HG03457 (cell line): ENCODE results near the gene GJB2.
A peak's percentile ranks its signal among the peaks of the same experiment; 100 is the strongest.

Experiments
- ATAC-seq: cut with Tn5 transposase; IDR thresholded peaks from one replicate; pipeline ENCODE4 v1.9.1; 2021; ENCODE audit warnings: moderate number of reproducible peaks; ENCODE audit not compliant: unreplicated experiment

The GJB2 gene

GRCh38 chr13:20192836-20193161 is at the start of gene GJB2:
GJB2 (minus strand) TSS chr13:20192938; CDS start chr13:20189581, 3,357 bp downstream.
- no peak for ATAC-seq

DNA sequence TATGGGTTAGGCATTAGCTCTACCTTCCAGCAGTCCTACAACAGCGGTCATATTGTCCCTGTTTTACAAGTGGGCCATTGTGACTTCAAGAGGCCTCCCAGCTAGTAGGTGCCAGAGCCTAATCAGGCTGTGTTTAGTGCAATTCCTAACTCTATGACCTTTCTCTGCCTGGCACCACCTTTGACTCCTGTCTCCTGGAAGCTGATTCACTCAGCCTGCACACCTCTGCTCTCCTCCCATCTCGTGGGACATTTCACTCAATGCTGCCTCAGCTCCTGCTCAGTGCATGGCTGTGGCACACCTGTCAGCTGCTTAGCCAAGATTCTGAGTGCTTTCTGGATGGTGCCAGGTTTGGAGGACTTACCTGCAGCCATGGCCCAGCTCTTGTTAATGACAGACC is 48.9 kb upstream of the GJB2 start:
- no peak for ATAC-seq

- ATAC-seq: no peak
Measured at GRCh38 chr13:20239748-20240147, 47.0 kb upstream of the GJB2 start.

DNA sequence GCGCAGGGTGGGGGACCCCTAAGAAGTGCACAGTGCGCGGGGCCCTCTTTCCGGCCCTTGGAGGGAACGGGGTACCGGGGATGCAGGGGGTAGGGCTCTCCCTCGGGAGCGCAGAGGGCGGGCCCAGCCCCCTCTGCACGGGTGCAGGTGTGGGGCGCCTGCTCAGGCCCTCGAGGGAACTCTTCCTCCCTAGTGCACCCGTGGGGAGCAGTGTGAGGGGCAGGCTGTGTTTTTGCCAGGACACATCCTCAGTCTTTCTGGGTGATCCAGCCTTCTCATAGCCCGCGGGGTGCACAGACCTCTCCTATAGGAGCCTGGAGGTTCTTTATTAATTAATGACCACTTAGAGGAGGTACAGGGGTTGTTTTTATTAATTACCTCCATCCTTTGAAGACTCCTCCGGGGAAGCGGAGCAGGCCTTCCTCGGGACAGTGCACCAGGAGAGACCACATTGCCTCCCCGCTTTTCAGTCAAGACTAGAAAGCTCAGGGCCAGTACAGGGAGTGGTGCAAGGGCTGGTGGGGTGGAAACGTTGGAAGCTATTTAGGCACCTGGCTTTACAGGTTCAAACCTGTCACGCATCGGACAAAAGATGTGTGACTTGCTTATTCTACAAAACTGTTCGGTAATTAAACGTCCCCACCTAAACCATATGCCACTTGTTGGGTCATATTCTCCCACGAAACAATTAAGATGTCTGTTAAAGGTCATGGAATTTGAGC is 40.0 kb upstream of the GJB2 start:
- no peak for ATAC-seq

- ATAC-seq: no peak
Measured at GRCh38 chr13:20231839-20232555, 39.3 kb upstream of the GJB2 start, which contains the start of gene GJB6. GJB6 (minus strand) TSS chr13:20232319; CDS start chr13:20223480, 8,839 bp downstream.

DNA sequence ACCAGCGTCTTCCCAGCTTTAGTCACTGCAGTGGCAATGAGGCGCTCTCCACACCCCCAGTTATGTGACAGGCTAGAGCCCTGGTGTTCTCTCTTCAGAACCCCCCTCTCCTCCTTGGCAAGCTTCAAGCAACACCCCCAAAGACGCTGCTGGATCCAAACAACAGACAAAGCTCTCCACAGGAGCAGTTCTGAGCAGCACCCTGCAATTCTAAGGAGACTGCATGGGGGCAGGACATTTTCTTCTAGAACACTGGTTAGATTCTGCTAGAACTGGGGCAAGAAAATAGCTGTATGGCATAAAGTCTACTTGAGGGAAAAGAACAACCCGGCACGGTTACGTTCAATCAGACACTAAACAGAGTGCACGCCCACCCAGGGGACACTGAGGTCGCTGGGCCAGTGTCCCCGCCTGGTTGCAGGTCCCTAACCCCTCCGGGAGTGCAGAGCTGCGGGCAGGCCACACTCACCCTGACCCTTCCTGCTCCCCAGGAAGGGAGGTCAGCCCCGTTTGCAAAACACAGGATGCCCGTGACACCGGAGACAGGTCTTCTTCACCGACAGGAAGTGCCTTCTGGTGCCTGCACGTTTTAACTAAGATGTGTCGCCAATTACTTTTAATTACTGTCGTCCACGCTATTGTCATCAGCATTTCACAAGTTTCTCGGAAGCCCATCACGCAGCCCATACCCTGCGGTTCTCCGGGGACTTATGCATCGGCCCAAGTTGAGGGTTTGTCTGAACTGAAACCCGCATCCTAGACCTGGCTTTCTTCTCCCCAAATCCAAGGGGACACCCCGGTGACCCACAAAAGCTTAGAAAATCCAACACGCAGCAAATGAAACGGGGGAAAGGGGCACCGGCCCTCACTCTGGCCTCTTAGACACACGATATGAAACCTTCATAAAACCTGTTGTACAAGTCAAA is 38.4 kb upstream of the GJB2 start:
- ATAC-seq: no peak

DNA sequence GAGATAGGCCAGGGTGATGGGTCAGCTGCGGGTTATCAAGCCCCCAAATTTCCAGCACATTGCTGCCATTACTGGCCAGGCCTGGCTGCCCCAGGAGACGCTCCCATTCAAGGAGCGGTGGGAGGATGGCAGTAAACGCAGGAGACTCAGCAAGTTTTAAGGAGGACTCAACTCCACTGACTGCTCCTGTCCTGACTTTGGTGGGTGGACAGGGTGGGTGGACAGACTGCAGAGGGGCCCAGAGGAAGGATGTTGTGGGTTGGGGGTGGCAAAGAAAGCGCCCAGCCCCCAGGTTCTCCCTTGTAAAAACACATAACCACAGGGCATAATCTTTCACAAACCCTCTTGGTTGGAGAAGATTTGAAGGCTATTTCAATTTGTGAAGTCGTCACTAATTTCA is 35.0 kb upstream of the GJB2 start:
- ATAC-seq: no peak

- no peak for ATAC-seq
Measured at GRCh38 chr13:20227288-20227687, 34.5 kb upstream of the GJB2 start.

GRCh38 chr13:20222553-20222952 is 29.8 kb upstream of the GJB2 start:
- no peak for ATAC-seq

DNA sequence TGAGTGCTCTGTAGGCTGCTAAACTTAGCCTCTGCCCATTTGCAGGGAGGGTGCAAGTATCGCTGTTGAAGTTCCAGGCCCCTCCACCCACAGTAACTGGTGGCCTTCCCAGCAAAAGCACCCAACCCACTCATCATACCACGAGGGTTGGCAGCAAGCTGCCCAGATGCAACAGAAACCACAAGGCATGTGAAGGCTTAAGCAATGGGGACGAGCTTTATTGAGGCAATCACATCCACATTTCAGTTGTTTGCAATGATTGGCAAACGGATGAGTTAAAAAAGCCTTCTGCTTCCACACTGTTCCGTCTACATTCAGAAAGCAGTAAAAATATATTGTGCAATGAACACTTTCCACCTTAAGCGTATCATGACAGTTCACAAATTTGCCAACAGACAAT is 29.0 kb upstream of the GJB2 start:
- no peak for ATAC-seq

- ATAC-seq: peak; percentile 86
Measured at GRCh38 chr13:20219577-20219976, 26.8 kb upstream of the GJB2 start.

- no peak for ATAC-seq
Measured at GRCh38 chr13:20217168-20217567, 24.4 kb upstream of the GJB2 start.

DNA sequence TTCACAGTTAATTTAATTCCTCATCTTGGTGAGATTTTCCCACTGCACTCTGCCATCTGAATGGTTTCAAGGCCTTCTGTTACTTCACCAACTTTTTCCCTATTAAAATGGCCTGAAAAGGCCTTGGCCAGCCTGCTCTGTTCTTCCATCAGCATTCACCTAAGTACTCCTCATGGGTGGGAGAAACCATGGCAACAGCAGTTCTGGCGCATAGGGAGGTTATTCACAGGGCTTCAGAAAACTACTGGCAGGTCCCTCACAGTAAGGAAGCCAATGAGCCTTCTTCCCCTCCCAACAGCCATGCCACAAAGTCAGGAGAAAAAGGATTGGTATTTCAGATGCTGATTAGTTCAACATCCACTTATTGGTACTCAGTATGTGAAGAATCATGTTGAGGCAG is 17.2 kb upstream of the GJB2 start:
- no peak for ATAC-seq

DNA sequence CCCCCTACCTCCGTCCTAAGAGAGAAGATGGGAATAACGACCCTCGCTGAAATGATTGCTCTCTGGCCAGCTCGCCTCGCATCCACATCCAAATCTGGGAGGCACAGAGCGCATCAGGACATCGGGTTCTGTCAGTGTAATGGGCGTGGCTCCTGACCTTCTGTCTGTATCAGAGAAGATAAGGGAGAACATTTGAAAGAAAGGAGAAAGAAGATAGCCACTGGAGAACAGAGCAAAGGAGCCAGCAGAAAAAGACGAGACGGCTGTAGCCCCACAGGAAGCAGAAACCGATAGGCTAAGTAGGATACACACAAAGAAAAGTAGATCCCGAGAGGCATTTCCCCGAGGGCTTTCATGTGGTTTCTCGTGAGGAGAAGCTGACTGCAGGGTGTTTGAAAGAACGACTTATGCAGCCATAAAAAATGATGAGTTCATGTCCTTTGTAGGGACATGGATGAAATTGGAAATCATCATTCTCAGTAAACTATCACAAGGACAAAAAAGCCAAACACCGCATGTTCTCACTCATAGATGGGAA is 14.0 kb upstream of the GJB2 start:
- ATAC-seq: no peak

DNA sequence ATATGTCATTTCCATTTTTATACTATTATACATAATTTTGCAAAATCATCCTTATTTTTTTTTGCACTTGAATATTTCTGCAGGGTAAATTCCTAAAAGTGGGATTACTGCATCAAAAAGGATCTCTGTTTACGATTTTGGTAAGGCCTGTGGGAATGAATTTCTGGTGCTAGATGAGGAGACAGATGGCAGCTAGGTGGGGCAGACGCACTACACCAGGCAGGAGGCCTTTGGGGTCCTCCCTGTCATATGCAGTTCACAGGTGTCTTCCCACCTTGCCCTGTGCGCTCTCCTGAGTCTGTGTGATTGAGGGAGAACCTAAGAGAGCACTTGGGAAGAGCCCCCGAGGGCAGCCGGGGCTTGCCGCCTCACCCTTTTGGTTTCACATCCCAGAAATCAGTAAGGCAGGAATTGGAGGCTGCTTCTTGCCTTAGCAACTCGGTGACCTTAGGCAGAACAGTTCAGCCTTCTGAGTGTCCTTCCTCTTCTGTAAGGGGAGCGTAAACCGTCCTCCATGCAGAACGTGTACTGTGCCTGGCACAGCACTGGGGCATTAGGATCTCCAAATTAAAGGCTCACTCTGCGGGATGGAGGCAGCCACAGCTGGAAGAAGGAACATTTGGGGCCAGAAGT is 13.4 kb upstream of the GJB2 start:
- ATAC-seq: no peak

GRCh38 chr13:20198781-20199180 is 6.0 kb upstream of the GJB2 start:
- no peak for ATAC-seq

DNA sequence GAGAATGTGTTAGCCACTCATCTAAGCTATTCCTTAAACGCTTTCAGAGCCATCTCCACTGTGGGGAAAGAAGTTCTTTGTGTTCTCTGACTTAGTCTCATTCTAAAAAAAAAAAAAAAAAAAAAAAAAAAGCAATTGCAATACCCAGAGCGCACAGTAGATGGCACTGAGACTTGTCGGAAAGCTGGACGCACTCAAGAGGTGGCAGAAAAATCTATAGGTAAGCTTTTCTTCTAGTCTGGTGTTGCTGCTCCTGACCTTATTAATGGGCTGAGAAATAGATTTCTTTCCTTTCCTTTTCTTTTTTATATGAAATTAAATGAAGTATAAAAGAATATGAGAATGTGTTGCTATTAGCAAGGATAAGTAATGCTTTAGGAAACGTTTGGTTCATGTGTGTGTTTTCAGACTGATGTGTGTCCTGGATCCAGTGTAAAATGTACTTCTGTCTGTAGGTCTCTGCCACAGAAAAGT is 4.7 kb upstream of the GJB2 start:
- no peak for ATAC-seq

- ATAC-seq: no peak
Measured at GRCh38 chr13:20195801-20196200, 3.1 kb upstream of the GJB2 start.

DNA sequence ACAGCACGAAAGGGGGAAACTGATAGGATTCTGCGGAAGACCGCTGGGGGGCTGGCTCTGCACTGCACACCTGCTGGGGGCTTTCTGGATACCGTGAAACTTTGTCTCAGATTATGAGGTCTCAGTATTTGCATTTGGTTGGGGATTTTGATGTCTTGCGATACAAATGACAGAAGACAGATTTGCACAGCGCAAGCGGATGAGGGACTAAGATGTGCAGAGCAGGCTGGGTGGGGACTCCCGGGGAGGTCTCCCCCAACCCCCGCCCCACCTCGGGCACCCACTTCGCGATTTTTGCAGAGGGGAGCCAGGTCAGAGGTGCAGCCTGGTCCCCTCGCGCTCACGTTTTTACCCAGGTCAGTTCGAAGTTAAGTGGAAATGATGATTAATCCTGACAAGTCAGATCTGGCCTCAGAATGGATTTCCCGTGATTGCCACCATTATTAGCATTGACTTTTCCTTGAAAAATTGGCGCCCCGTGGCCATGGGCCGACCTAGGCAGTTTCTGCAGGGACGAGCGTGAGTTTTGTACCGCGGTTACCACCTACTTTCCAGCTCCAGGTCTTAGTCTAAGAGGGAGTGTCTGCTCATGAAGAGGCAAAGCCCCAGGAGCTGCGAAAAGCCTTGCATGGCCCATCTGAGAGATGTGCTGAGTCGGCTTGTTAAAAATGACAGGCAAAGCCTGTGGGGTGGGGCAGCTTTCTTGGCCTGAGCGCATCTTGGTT is 1.3 kb upstream of the GJB2 start:
- ATAC-seq: no peak
